Aortic smooth muscle cell (primary cell): Measurements from ENCODE around the gene PNPLA6. TPM values are rescaled to one million over a fixed set of nuclear protein-coding genes. Genes with fewer than 3 reads are reported as not detected.

Experiments
- total RNA-seq: library from RNA; depleted of rRNA; stranded (reverse); fragments of >200 nt; gene quantifications from 2 replicates; pipeline ENCODE4 v1.2.3, GENCODE V29; 2014

The PNPLA6 gene
- total RNA-seq: 62.2 and 63.2 TPM in 2 replicates

DNA sequence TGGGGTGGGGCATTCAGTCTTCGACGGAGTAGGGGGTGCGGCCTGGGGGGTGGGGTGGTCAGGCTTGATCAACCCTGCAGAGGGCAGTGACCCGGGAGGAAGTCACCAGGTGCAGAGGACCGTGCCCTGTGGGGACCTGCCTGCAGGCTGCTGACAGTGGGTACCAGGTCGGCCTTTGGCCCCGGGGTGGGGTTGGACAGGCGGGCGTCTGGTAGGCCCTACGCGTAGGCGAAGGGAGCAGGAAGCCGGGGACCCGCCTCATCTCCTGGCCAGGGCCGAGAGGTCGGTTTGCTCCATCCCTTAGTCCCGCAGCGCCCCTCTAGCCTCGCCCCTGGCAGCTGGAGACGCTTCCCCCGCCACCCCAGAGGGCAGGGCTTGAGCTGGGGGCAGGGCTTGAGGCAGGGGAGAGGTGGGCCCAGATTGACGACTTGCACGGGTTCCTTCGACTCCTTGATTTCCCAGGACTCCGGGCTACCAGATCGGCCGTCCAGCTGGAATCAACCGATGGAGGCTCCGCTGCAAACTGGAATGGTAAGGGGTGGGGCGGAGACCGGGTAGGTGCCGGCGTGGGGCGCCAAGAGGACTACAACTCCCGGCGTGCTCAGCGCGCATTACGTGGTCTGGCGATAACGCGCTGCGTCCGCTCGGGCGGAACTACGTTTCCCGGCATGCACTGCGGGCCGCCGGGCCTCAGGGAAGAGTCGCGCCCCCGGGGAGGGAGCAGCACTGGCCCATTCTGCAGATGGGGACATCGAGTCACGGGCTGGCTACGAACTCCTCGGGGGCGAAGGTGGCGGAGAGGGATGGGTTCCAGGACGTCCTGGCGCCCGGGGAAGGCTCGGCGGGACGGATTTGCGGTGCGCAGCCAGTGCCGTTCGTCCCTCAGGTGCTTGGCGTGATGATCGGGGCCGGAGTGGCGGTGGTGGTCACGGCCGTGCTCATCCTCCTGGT is at the start of gene PNPLA6:
TSS of gene PNPLA6 (plus strand) at position 671 of the 951 bp plus-strand sequence. CDS start at position 743, 72 bp downstream.

DNA sequence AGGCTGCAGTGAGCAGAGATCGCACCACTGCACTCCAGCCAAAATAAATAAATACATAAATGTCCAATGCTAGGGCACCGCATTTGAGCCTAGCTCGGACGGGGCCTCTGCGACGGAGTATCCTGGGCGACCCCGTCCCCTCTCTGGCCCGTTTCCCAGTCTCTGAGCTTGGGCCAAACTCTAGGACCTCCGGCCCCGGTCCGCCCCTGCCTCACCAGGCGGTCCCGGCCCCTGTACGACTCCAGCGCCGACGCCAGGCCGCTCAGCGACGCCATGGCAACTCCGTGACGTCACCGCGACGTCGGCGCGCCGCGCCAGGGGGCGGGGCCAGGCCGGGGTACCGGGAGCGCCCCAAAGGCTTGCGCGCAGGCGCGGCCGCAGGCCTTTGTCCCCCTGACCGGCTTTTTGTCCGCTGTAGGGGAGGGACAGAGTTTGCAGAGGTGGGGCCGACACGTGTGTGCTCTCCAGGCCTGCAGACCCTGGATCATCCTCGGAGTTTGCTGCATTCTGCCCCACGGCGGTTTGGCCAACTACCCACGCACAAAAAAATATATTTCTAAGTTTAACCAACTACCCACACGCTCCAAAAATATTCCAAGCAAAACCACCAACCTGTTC is 46.7 kb upstream of the PNPLA6 start, which contains the start of gene PEX11G:
TSS of gene PEX11G (minus strand) at position 300 of the 618 bp plus-strand sequence. CDS start at position 275, 25 bp downstream.

DNA sequence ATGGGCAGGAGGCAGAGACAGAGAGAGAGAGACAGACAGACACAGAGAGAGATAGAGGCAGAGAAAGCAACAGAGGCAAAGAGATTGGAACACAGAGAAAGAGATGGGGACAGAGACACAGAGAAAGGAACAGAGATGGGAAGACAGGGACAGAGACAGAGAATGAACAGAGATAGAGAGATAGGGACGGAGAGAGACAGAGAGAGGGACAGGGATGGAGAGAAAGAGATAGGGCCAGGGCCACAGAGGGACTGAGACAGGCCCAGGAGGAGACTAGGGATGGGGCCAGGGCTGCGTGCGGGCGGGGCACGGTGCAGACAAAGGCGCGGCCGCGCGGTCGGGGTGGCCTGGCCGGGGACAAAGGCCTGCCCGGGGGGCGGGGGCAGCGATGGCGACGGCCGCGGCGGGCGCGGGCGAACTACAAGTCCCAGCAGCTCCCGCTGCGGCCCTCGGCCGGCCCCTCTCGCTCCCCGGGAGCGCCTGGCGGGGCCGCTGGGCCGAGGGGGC is 19.8 kb upstream of the PNPLA6 start, which contains the start of gene ZNF358:
TSS of gene ZNF358 (plus strand) at position 459 of the 507 bp plus-strand sequence. CDS start 3,140 bp downstream, outside the sequence.

DNA sequence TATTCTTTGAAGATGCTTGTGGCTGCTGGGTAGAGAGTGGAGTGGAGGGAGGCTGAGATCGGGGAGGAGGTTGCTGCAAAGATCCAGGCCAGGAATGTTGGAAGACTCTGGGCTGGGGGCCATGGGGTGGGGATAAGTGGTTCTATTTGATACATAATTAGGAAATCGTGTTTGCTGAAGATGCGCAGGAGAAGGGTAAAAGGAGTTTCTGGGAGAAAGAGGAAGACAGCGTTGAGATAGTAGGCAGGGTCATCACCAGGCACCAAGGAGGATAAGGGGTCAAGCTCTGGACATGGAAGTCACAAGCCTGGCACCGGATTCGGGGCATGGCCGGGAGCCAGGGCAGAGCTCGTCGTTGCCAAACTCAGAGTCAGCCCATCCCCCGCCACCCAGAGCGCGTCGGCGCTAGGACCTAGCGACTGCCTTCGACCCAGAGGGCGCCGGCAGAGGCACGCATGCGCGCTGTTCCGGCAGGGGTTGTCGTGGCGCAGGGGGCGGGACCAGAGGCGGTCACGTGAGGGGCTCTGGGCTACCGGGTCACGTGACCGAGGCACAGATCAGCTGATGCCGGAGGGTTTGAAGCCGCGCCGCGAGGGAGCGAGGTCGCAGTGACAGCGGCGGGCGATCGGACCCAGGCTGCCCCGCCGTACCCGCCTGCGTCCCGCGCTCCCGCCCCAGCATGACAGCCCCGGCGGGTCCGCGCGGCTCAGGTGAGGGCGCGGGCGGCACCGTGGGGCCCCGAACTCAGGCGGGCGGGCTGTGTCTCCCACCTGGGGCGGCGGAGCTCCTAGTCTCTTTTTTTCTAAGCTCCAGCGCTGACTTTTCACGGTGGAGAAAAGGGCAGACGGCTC is 13.2 kb upstream of the PNPLA6 start, which contains the start of gene MCOLN1:
TSS of gene MCOLN1 (plus strand) at position 553 of the 851 bp plus-strand sequence. CDS start at position 680, 127 bp downstream.

DNA sequence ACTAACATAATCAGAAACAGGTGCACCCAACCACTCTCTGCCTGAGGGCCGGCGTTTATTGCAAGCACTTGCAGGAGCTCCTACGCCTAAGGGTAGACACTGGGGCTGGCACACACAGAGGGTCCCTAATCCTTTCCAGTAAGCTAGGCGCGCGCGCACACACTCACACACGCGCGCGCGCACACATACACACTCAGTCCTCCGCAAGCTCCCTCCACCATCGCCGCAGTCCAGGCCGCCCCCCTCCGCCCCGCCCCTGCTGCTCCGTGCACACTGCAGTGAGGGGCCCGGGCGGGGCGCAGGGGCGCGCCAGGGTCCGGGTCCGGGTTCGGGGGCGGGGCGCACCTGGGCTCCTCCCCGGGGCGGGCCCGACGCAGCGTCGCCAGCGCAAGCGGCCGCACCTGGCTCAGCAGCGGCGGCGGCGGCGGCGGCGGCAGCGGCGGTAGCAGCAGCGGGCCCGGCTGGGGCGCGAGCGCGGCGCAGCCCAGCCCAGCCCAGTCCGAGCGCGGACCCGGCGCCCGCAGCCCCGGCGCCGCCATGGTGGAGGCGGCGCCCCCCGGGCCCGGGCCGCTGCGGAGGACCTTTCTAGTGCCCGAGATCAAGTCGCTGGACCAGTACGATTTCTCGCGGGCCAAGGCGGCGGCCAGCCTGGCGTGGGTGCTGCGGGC is 60.1 kb downstream of the PNPLA6 start, which contains the start of gene CAMSAP3:
TSS of gene CAMSAP3 (plus strand) at position 398 of the 668 bp plus-strand sequence. CDS start at position 538, 140 bp downstream.

Other genes with a start within 250 kb of the PNPLA6 start
- gene INSR, start 241.3 kb upstream of the PNPLA6 start, total RNA-seq: 16.2 and 19.9 TPM in 2 replicates
- 22.7 and 25.2 TPM in 2 replicates for gene ARHGEF18, start 186.8 kb upstream of the PNPLA6 start, total RNA-seq
- gene PEX11G, start 46.7 kb upstream of the PNPLA6 start, total RNA-seq: 1.7 and 2.7 TPM in 2 replicates
- 6.6 and 9.5 TPM in 2 replicates for gene ZNF358, start 19.6 kb upstream of the PNPLA6 start, total RNA-seq
- 5.3 and 6.1 TPM in 2 replicates for gene MCOLN1, start 13.1 kb upstream of the PNPLA6 start, total RNA-seq
- not detected in 2 replicates for gene CAMSAP3, start 60.1 kb downstream of the PNPLA6 start, total RNA-seq
- 19.3 and 22.5 TPM in 2 replicates for gene XAB2, start 93.8 kb downstream of the PNPLA6 start, total RNA-seq
- 37.4 and 45.7 TPM in 2 replicates for gene PET100, start 94.1 kb downstream of the PNPLA6 start, total RNA-seq
- not detected in 2 replicates for gene PCP2, start 98.0 kb downstream of the PNPLA6 start, total RNA-seq
- gene STXBP2, start 101.4 kb downstream of the PNPLA6 start, total RNA-seq: 1.4 and 2.0 TPM in 2 replicates
- gene RETN, start 133.3 kb downstream of the PNPLA6 start, total RNA-seq: not detected in 2 replicates
- gene MCEMP1, start 141.4 kb downstream of the PNPLA6 start, total RNA-seq: not detected in 2 replicates
- 102 and 104 TPM in 2 replicates for gene TRAPPC5, start 145.1 kb downstream of the PNPLA6 start, total RNA-seq
- not detected in 2 replicates for gene FCER2, start 166.4 kb downstream of the PNPLA6 start, total RNA-seq
- not detected in 2 replicates for gene CLEC4G, start 196.4 kb downstream of the PNPLA6 start, total RNA-seq
- gene CD209, start 211.8 kb downstream of the PNPLA6 start, total RNA-seq: not detected in 2 replicates
- gene CLEC4M, start 227.5 kb downstream of the PNPLA6 start, total RNA-seq: not detected in 2 replicates